GM12892 (cell line): ENCODE data around the gene HSPB8.
"Not testable (repeated sequence)": the region's sequence is repeated elsewhere in the genome, so short reads cannot be mapped to it uniquely, and the experiment has no call there.

Experiments used
- DNase-seq: peaks from one replicate; pipeline ENCODE4 v3.0.0; 2011; ENCODE audit not compliant: insufficient read length
- FAIRE-seq: peaks from 2 replicates; lab custom pipeline; 2011; peaks lifted over from hg19 to GRCh38; lab: Jason Lieb, UNC
- POLR2A ChIP-seq: IDR thresholded peaks from 2 replicates; pipeline ENCODE4 v1.6.1; 2011; ENCODE audit warnings: low read depth, low read length, control low read depth
- POLR2AphosphoS5 ChIP-seq: IDR thresholded peaks from 2 replicates; pipeline ENCODE4 v1.6.1; 2011; ENCODE audit warnings: low read depth, low read length, control low read depth
- TAF1 ChIP-seq: IDR thresholded peaks from 2 replicates; pipeline ENCODE4 v1.6.1; 2011; ENCODE audit warnings: low read depth, mild to moderate bottlenecking, control low read depth, low read length, borderline replicate concordance

The HSPB8 gene

DNA sequence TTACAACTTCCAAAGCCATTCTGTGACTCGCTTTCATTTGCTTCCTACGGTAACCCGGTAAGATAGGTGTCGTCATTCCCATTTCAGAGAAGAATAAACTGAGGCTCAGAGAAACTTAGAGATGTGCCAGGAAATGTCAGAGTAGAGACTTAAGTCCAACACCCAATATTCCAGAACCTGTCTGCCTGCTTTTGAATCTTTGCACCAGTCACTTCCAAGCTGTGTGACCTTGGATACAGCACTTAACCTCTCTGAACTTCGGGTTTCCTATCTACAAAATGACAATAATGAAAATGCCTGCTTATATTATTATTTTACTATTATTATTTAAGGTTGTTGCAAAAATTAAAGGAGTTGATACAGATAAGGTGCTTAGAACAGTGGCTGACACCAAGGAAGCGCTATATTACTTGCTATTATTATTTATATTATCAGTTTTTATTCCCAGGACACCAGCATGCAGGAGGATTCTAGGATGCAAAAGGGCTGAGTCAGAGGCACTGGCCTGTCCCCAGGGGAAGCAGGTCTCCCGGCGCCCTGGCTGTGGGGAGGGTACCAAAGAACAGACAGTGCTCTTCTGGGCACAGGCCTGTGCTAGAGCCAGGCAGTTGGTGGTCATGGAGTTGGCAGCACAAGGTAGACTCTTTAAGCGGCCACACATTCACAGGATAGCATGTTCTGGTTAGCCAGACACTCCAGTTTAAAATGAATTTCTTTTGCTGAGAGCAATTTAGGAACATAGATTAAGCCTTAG, 5.4 kb downstream of the HSPB8 start:
- no peak for DNase-seq
- no peak for FAIRE-seq
- TF ChIP-seq POLR2AphosphoS5 (no peak), TAF1 (no peak), POLR2A (no peak)

DNA sequence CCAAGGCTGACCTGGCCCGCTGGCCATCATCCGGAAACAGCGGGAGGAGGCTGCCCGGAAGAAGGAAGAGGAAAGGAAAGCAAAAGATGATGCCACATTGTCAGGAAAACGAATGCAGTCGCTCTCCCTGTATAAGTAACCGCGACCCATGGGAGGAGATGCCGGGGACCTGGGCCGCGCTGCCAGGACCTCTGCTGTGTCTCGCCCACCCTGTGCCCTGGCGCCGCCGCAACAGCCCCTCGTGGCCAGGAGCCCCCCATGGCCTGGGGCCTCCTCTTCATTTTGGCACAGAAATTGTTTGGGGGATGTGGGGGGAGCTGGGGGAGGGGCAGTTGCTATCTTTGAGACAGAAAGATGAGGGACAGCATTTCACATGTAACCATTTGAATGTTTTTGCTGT, 16.5 kb downstream of the HSPB8 start:
- no peak for DNase-seq
- no peak for FAIRE-seq
- no peak for TF ChIP-seq TAF1
- TF ChIP-seq POLR2AphosphoS5: no peak
- TF ChIP-seq POLR2A: no peak

DNA sequence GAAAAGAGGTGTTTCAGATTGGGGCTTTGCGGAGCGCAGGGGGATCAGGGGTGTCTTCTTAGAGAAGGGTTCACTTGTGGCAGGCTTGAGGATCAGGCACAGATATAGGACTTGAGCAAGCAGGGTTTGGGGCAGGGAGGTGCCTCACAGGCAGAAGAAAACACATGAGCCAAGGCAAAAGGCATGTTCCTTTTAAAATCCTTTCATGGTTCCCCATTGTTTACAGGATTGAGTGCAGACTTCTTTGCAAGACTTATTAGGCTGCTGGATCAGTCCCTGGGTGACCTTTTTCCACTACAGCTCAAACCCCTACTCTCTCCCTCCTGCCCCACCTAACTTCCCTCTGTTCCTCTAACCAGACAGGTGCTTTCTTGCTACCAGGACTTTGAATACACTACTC, 19.7 kb downstream of the HSPB8 start:
- TF ChIP-seq TAF1: no peak
- no peak for TF ChIP-seq POLR2A
- no peak for TF ChIP-seq POLR2AphosphoS5
- DNase-seq (no peak), FAIRE-seq (no peak)

DNA sequence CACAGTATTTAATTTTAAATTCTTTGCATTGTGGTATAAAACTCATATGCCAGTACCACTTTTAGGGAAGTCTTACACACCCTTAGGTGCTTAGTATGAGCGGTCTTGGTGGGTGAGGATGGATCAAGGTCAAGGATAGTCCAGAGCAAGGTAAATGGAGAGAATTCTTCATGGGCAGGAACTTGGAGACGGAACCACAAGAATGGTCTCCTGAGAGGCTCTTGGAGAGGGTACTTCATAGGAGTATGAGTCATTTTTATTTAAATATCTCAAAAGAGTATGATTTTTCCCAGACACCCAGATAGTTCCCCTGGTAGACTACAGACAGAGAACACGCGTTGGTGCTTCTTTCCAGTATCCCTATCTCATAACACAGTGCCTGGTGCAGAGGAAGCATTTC, 21.9 kb downstream of the HSPB8 start:
- TF ChIP-seq POLR2A (no peak), POLR2AphosphoS5 (no peak)
- no peak for FAIRE-seq

GRCh38 chr12:119201789-119202543, 23.2 kb downstream of the HSPB8 start:
- no peak for DNase-seq
- TF ChIP-seq POLR2AphosphoS5 (no peak), POLR2A (no peak), TAF1 (no peak)
- FAIRE-seq: no peak

More for the DNA sequence above, 21.9 kb downstream of the HSPB8 start:
- DNase-seq: no peak

DNA sequence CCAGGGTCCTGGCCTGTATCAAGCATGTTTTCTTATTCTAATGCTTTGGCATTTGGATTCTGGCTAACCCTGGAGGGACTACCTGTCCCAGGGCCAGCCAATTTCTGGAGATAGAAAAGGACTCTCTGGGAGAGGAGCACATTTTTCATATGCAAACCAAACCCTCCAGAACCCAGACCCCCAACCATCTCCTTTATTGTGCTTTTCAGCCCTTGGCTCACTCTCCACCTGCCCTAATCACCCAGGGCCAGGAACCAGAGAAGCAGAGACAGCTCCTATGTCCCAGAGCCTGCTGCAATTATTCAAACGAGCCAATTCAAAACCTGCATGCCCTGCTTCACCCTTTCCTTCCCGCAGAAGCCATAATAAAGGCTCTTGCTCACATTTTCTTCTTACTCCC, 23.8 kb downstream of the HSPB8 start:
- FAIRE-seq (no peak), DNase-seq (no peak)
- TF ChIP-seq POLR2AphosphoS5 (no peak), POLR2A (no peak), TAF1 (no peak)

- TF ChIP-seq TAF1 (no peak), POLR2AphosphoS5 (no peak), POLR2A (no peak)
- FAIRE-seq (no peak), DNase-seq (no peak)
Observed at GRCh38 chr12:119204131-119204530, 25.4 kb downstream of the HSPB8 start.

DNA sequence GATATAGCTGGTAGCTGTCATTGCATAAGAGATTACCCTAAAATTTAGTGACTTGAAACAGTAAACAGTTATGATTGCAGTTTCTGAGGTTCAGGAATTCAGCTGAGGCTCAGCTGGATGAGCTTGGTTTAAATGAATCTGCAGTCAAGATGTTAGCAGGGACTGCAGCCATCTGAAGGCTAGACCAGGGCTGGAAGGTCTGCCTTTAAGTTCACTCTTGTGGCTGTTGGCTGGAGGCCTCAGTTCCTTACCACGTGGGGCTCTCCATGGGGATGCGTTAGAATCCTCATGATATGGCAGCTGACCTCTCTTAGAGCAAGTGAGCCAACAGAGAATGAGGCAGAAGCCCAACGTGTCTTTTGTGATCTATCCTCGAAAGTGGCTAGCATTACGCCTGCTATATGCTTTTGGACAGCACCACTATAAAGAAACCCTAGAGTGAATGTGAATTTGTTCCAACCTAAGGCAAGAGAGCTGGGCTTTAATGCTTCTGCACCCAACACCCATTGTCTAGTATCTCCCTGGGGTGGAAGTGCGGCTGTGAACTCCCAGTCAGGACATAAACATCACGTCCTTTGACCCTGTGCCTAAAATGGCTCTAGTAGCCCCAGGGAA, 26.0 kb downstream of the HSPB8 start:
- FAIRE-seq (no peak), DNase-seq (no peak)
- TF ChIP-seq TAF1 (no peak), POLR2AphosphoS5 (no peak)

DNA sequence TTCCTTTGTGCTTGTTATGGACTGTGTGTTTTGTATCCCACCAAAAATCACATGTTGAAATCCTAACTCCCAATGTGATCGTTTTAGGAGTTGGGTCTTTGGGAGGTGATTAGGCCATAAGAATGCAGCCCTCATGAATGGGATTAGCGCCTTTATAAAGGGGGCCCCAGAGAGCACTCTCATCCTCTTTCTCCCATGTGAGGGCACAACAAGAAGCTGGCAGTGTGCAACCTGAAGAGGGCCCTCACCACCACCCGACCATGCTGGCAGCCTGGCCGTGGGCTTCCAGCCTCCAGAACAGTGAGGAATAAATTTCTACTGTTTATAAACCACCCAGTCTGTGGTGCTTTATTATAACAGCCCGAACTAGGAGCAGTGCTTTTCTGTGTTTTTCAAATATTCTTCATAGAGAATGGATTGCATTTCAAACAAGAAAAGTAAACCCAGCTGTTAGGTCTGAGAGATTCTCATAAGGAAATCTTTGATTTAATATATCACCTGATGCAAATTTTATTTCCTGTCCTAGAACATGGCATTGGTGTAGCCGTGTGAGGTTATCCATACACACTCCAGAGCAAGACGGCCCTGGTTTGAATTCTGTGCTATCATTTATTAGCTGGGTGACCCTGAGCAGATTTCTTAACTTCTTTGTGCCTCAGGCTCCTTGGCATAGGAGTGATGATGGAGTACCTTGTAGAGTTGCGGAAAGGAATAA, 27.8 kb downstream of the HSPB8 start:
- FAIRE-seq: no peak

DNA sequence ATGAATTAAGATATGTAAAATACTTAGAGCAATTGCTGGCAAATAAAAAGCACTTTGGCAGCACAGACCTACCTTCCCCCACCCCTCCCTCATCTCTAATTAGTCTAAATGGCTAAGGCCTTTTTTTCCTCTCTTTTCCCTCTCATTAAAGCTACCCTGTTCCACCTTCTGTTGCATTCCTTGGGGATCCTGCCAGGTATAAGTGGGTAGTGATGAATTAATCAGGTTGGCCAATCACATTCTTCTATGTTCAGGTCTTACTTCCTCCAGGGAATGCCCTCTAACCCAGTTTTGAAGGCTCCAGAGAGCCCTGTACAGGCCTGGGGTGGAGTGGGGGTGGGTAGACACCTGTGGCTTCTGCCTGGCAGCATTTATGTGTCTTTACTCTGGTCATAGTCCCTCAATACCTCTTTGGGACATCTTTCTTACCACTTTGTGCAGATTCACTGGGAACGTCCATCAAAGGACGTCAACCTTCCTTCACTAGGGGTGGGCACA, 28.4 kb downstream of the HSPB8 start:
- DNase-seq (no peak), FAIRE-seq (no peak)
- no peak for TF ChIP-seq POLR2AphosphoS5
- no peak for TF ChIP-seq POLR2A
- no peak for TF ChIP-seq TAF1

More for the DNA sequence above, 27.8 kb downstream of the HSPB8 start:
- no peak for DNase-seq
- no peak for TF ChIP-seq POLR2AphosphoS5
- TF ChIP-seq POLR2A: no peak
- no peak for TF ChIP-seq TAF1

DNA sequence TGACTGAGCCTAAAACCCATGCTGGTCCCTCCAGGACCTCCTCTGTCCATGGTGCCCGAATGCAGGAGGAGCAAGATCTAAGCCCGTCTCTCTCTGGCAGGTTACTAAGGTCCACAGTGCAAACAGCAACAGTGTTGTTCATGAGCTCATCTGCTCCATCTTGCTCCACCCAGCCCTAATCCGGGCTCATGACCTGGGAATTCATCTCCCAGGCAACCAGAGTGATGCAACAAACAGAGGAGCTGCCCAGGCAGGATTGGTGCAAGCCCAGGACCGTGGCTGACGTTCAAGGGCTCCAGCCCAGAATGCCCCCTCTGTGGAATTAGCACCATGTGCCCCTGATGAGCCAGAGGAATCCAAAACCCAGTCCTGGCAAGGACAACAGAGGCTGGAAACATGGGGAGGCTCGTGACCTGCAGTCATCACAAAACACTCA, 29.9 kb downstream of the HSPB8 start:
- DNase-seq: no peak
- no peak for FAIRE-seq
- TF ChIP-seq POLR2A: no peak
- no peak for TF ChIP-seq POLR2AphosphoS5
- TF ChIP-seq TAF1: no peak

DNA sequence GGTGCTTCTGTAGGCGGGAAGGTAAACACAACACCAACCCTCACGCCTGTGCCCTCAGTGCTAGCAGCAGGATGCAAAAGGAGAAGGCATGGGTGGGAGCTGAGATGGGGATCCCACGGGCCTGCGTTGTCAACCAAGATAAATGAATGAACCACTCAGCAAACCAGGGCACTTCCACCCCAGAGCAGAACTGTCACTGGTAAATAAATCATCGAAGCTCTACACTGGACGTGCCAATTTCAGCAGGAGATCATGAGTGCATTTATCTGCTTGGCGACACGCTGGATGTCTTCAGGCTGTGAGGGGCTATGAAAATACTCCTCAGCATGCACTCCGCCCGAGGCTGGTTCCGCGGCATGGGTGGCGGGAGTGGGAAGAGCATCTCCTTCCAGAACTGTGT, 33.2 kb downstream of the HSPB8 start:
- TF ChIP-seq TAF1: no peak
- no peak for TF ChIP-seq POLR2A
- no peak for TF ChIP-seq POLR2AphosphoS5
- no peak for DNase-seq

DNA sequence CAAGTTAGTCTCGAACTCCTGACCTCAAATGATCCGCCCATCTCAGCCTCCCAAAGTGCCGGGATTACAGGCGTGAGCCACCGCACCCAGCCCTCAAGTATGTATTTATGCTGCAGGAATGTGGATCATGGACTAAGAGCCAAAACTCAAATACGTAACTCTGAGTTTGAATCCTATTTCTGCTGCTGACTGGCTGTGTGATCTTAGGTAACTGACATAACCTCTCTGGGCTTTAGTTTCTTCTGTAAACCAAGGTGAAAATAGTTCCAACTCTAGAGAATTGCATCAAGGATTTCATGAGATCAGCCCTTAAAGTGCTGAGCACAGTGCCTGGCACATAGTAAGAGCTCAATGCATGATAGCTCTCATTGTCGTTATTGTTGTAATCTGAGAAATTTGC, 37.4 kb downstream of the HSPB8 start:
- DNase-seq (no peak), FAIRE-seq (no peak)
- no peak for TF ChIP-seq TAF1
- no peak for TF ChIP-seq POLR2AphosphoS5
- TF ChIP-seq POLR2A: no peak

More for the DNA sequence above, 33.2 kb downstream of the HSPB8 start:
- FAIRE-seq: no peak

GRCh38 chr12:119218875-119219274, 40.1 kb downstream of the HSPB8 start:
- not testable (repeated sequence) for FAIRE-seq, DNase-seq
